Measurements from ENCODE around the gene SMS.

GRCh38 chrX:21943460-21944135 is 3.1 kb downstream of the SMS start:
- TF ChIP-seq CTCF (IDR thresholded peaks at IDR 0.05; ENCODE audit: low read length) (no peak), EZH2phosphoT487 (IDR thresholded peaks at IDR 0.05; ENCODE audit: low read length) (no peak)
